ENCODE measurements around the gene GNA14.

DNA sequence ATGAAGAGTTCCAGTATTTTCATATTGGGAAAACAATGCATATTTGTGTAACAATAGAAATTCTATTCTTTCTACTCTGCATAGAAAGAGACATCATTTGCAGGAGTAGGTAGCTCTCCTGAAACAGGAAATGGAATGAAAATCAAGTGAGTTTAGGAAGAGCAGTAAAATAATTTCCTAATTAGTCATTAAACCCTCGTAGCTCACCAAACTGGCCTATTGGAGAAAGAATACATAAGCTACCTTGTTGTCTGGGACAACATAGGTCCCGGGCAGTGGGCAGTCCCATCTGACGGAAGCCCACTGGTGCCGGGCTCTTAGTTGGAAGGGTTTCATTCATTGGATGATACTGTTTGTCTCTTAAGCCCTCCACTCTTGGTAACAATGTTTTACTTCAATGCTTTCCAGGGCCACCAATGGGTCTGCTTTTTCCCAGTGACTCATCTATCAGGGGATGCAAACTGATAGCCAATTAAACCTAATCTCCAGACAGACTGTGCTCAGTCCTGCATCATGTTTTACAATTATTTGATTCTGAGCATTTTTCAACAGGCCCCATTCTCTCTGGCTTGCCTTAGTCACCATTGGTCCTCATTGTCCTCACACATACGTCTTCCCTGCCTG is 46.5 kb downstream of the GNA14 start:
- TF ChIP-seq, protein P1, sequence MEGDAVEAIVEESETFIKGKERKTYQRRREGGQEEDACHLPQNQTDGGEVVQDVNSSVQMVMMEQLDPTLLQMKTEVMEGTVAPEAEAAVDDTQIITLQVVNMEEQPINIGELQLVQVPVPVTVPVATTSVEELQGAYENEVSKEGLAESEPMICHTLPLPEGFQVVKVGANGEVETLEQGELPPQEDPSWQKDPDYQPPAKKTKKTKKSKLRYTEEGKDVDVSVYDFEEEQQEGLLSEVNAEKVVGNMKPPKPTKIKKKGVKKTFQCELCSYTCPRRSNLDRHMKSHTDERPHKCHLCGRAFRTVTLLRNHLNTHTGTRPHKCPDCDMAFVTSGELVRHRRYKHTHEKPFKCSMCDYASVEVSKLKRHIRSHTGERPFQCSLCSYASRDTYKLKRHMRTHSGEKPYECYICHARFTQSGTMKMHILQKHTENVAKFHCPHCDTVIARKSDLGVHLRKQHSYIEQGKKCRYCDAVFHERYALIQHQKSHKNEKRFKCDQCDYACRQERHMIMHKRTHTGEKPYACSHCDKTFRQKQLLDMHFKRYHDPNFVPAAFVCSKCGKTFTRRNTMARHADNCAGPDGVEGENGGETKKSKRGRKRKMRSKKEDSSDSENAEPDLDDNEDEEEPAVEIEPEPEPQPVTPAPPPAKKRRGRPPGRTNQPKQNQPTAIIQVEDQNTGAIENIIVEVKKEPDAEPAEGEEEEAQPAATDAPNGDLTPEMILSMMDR (conservative IDR thresholded peaks at IDR 0.05): no peak
- TF ChIP-seq ZFX (IDR thresholded peaks at IDR 0.05): no peak
